Type B pancreatic cell (in vitro differentiated cells): ENCODE data around the gene ABCC11. TPM values are rescaled to one million over a fixed set of nuclear protein-coding genes. Genes with fewer than 3 reads are reported as not detected.
"Not testable (repeated sequence)": the region's sequence is repeated elsewhere in the genome, so short reads cannot be mapped to it uniquely, and the experiment has no call there.

Source experiments
- DNase-seq: peaks from one replicate; pipeline ENCODE4 v3.0.0; 2021; ENCODE audit warnings: mixed read lengths; ENCODE audit not compliant: unreplicated experiment; ENCODE audit errors: extremely low spot score
- H3K27ac Mint-ChIP-seq: 2 replicates; pipeline ENCODE4 v1.8.0; 2021; ENCODE audit warnings: mild to moderate bottlenecking, mixed read lengths
- H3K27me3 Mint-ChIP-seq: 2 replicates; pipeline ENCODE4 v1.8.0; 2021; ENCODE audit warnings: mixed read lengths
- H3K36me3 Mint-ChIP-seq: 2 replicates; pipeline ENCODE4 v1.8.0; 2021; ENCODE audit warnings: mixed read lengths
- H3K4me1 Mint-ChIP-seq: one replicate; pipeline ENCODE4 v1.8.0; 2021; ENCODE audit warnings: mixed read lengths; ENCODE audit not compliant: unreplicated experiment
- H3K4me3 Mint-ChIP-seq: 2 replicates; pipeline ENCODE4 v1.8.0; 2021; ENCODE audit warnings: mild to moderate bottlenecking, mixed read lengths
- H3K9me3 Mint-ChIP-seq: 2 replicates; pipeline ENCODE4 v1.8.0; 2021; ENCODE audit warnings: mixed read lengths
- CTCF ChIP-seq: fragments of 200-600 bp; sonication (generic); conservative IDR thresholded peaks from 2 replicates; pipeline ENCODE4 v1.5.0; 2021; ENCODE audit warnings: antibody characterized with exemption, mild to moderate bottlenecking
- total RNA-seq: library from RNA; stranded (reverse); gene quantifications from 2 replicates; pipeline ENCODE4 v1.2.1, GENCODE V29; 2021; ENCODE audit warnings: low replicate concordance

The ABCC11 gene
- total RNA-seq, 1 donor from 2014 or later = 0.07 TPM

GRCh38 chr16:48176635-48177408 lies 70.5 kb downstream of the ABCC11 start:
- Mint-ChIP-seq H3K36me3 (no peaks in the 10 kb centered on the region), H3K4me3 (no peak overlapping the region), H3K9me3 (no peaks in the 10 kb centered on the region), H3K4me1 (peaks cover 7% of the 10 kb centered on the region), H3K27ac (no peak overlapping the region), H3K27me3 (peaks cover 3% of the 10 kb centered on the region)
- DNase-seq = no peak
- TF ChIP-seq CTCF = no peak

- DNase-seq = no peak
- H3K27ac Mint-ChIP-seq = no peak overlapping the region
- peaks cover 7% of the 10 kb centered on the region for H3K4me1 Mint-ChIP-seq
- H3K27me3 Mint-ChIP-seq = peaks cover 3% of the 10 kb centered on the region
- no peak overlapping the region for H3K4me3 Mint-ChIP-seq
- H3K9me3 Mint-ChIP-seq = no peaks in the 10 kb centered on the region
- H3K36me3 Mint-ChIP-seq = no peaks in the 10 kb centered on the region
- TF ChIP-seq CTCF = no peak
Measured at GRCh38 chr16:48173889-48174288, 73.5 kb downstream of the ABCC11 start.

DNA sequence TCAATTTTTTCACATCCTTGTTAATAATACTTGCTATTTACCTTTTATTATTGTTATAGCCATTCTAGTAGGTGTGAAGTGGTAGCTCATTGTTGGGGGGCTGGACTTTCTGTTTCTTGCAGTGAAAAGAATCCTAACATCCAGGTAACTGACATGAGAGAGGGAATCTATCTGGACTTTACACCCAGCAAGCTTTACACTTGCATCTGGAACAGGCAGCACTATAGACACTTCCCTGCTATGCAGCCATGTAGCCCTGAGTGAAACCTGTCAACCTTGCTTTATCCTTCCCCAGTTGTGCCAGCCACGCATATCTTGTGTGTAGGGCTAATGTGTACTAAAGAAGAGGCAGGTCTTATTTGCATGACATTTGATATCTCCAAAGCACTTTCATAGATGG lies 74.7 kb downstream of the ABCC11 start:
- Mint-ChIP-seq H3K27ac (no peak overlapping the region), H3K4me3 (no peak overlapping the region), H3K9me3 (no peaks in the 10 kb centered on the region), H3K27me3 (peaks cover 7% of the 10 kb centered on the region), H3K4me1 (peaks cover 7% of the 10 kb centered on the region), H3K36me3 (no peaks in the 10 kb centered on the region)
- TF ChIP-seq CTCF = no peak
- no peak for DNase-seq

DNA sequence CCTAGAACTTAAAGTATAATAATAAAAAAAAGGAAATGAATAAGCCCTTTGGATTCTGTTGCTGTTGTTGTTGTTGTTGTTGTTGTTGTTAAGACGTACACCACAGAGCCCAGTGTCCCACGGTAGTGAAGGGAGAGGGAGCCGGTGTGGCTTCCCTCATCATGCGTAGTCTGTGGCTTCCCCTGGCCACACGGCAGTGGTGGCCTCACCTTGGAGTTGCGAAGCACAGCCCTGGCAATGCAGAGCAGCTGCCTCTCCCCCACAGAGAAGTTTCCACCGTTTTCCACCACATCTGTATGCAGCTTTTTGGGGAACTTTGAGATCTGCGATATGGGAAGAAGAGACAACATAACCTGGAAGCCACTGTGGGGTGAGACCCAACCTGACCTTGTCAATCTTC lies 77.4 kb downstream of the ABCC11 start:
- H3K4me3 Mint-ChIP-seq = no peak overlapping the region
- no peak overlapping the region for H3K27ac Mint-ChIP-seq
- H3K36me3 Mint-ChIP-seq = no peaks in the 10 kb centered on the region
- peaks cover 16% of the 10 kb centered on the region for H3K4me1 Mint-ChIP-seq
- DNase-seq = no peak
- no peaks in the 10 kb centered on the region for H3K9me3 Mint-ChIP-seq
- no peak for TF ChIP-seq CTCF
- peaks cover 5% of the 10 kb centered on the region for H3K27me3 Mint-ChIP-seq

GRCh38 chr16:48168075-48168474 lies 79.3 kb downstream of the ABCC11 start:
- Mint-ChIP-seq H3K9me3 (no peaks in the 10 kb centered on the region), H3K27me3 (peaks cover 5% of the 10 kb centered on the region), H3K4me3 (no peak overlapping the region), H3K4me1 (peaks cover 12% of the 10 kb centered on the region), H3K27ac (no peak overlapping the region), H3K36me3 (no peaks in the 10 kb centered on the region)
- DNase-seq = no peak
- TF ChIP-seq CTCF = no peak

GRCh38 chr16:48166617-48167016 lies 80.7 kb downstream of the ABCC11 start:
- not testable (repeated sequence) for H3K9me3 Mint-ChIP-seq, H3K4me3 Mint-ChIP-seq, H3K27me3 Mint-ChIP-seq, H3K36me3 Mint-ChIP-seq, DNase-seq, H3K27ac Mint-ChIP-seq
- H3K4me1 Mint-ChIP-seq = peaks cover 19% of the 10 kb centered on the region
